Adipocyte (in vitro differentiated cells): ENCODE measurements around the gene USP24.

Experiments used
- DNase-seq: peaks from one replicate; pipeline ENCODE4 v3.0.0-alpha.2; 2015; ENCODE audit warnings: low read depth
- H3K27me3 ChIP-seq: replicated peaks from 2 replicates; pipeline ENCODE4 v1.7.0; 2013; ENCODE audit warnings: mild to moderate bottlenecking, low read length, moderate library complexity; ENCODE audit not compliant: control insufficient read depth, insufficient read depth
- H3K36me3 ChIP-seq: 2 replicates; pipeline ENCODE4 v1.7.0; 2013; ENCODE audit warnings: low read length, mild to moderate bottlenecking, moderate library complexity; ENCODE audit not compliant: control insufficient read depth, insufficient read depth, severe bottlenecking
- H3K4me1 ChIP-seq: 2 replicates; pipeline ENCODE4 v1.7.0; 2013; ENCODE audit warnings: mild to moderate bottlenecking, low read length, moderate library complexity; ENCODE audit not compliant: control insufficient read depth, insufficient read depth
- H3K4me3 ChIP-seq: 2 replicates; pipeline ENCODE4 v1.7.0; 2013; ENCODE audit warnings: mild to moderate bottlenecking, low read length, moderate library complexity
- H3K9ac ChIP-seq: 2 replicates; pipeline ENCODE4 v1.7.0; 2013; ENCODE audit warnings: mild to moderate bottlenecking, low read length, moderate library complexity
- H3K9me3 ChIP-seq: 2 replicates; pipeline ENCODE4 v1.7.0; 2013; ENCODE audit warnings: mild to moderate bottlenecking, low read length, moderate library complexity; ENCODE audit not compliant: control insufficient read depth

Gene USP24

DNA sequence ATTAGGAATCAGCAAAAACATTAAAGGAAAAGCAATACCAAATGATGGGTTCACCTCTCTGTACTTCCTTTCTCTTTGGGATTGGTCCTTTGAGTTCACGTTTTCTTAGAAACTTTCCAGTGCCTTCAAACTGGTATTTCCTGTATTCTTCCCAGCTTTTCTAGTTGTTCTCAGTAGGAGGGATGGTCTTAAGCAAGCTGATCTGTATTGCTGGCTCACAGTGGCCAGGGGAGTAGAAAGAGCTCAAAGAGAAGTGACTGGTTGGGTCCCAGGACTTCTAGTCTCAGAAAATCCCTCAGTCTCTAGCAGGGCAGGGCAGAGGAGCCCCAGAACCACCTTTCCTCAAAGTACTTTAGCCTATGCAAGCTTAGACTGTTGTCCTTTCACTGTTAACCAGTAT, 10.1 kb upstream of the USP24 start:
- no peaks in the 10 kb centered on the region for H3K4me1 ChIP-seq
- peaks cover 4% of the 10 kb centered on the region for H3K27me3 ChIP-seq
- no peak for DNase-seq
- no peak overlapping the region for H3K9ac ChIP-seq
- no peak overlapping the region for H3K4me3 ChIP-seq
- no peaks in the 10 kb centered on the region for H3K36me3 ChIP-seq
- peaks cover 5% of the 10 kb centered on the region for H3K9me3 ChIP-seq

DNA sequence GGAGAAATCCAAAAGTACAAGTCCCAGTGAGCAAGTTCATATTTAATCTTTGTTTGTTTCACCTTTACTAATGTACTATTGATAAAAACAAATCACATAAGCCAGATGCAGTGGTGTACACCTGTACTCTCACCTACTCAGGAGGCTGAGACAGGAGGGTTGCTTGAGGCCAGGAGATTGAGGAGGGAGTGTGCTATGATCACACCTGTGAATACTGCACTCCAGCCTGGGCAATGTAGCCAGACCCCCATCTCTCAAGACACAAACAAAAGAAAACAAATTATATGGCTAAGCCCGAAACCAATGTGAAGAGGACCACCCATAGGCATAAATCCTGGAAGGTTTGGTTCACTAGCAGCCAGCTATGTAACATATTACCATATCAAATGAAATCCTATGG, 9.6 kb upstream of the USP24 start:
- no peak overlapping the region for H3K9ac ChIP-seq
- no peaks in the 10 kb centered on the region for H3K36me3 ChIP-seq
- peaks cover 5% of the 10 kb centered on the region for H3K9me3 ChIP-seq
- DNase-seq: no peak
- H3K4me1 ChIP-seq: no peaks in the 10 kb centered on the region
- H3K4me3 ChIP-seq: no peak overlapping the region
- H3K27me3 ChIP-seq: peaks cover 4% of the 10 kb centered on the region

DNA sequence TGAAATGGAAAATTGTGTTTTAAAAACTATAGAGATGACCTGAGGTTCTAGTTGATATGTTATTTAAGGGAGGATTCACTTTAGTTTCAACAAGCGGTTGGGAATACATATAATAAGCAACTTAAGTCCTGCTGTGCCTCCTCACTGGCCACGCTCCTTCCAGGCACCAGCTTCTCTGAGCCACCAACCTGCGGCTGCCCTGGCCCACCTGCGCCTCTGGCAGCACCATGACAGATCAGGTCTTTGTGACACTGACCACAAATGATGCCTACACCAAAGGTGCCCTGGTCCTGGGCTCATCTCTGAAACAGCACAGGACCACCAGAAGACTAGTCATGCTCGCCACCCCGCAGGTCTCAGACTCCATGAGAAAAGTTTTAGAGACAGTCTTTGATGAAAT, 7.0 kb upstream of the USP24 start:
- DNase-seq: no peak
- Histone ChIP-seq H3K9me3 (no peaks in the 10 kb centered on the region), H3K4me1 (peaks cover 2% of the 10 kb centered on the region)

DNA sequence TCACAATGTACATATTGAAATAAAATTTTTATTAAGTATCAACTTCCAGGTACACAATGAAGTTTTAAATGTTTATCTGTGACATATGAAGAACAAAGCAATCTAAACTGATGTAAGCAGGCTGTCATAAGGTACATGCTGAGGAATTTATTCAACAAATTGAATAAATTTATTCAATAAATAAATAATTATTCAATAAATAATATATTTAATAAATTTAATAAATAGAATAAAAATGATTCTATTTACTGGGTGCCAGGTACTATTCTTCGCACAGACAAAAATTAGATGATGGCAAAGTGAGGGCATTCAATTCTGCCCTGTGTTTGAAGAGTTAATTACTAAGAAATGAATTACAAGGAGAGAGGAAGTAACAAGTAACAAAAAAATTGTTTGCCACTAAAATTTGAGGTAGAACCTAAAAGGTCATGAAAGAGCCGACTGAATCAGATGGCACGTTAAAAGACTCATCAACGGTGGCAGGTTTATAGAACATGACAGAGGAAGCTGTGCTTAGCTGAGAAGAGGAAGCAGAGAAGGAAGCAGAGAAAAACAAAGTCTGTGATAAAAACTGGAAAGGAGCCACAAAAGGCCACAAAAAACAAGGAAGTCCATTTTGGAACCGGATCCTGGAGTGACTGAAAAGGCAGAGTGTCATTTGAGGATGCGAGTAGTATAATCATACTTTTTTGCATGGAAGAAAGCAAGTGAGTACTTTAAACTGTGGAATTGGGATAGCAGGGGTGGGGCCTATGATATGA, 2.2 kb upstream of the USP24 start:
- Histone ChIP-seq H3K27me3 (no peaks in the 10 kb centered on the region), H3K4me3 (no peak overlapping the region), H3K36me3 (no peaks in the 10 kb centered on the region), H3K4me1 (peaks cover 13% of the 10 kb centered on the region), H3K9me3 (no peaks in the 10 kb centered on the region), H3K9ac (no peak overlapping the region)
- DNase-seq: no peak

More for the DNA sequence above, 7.0 kb upstream of the USP24 start:
- Histone ChIP-seq H3K4me3 (no peak overlapping the region), H3K9ac (no peak overlapping the region), H3K27me3 (peaks cover 4% of the 10 kb centered on the region), H3K36me3 (no peaks in the 10 kb centered on the region)

DNA sequence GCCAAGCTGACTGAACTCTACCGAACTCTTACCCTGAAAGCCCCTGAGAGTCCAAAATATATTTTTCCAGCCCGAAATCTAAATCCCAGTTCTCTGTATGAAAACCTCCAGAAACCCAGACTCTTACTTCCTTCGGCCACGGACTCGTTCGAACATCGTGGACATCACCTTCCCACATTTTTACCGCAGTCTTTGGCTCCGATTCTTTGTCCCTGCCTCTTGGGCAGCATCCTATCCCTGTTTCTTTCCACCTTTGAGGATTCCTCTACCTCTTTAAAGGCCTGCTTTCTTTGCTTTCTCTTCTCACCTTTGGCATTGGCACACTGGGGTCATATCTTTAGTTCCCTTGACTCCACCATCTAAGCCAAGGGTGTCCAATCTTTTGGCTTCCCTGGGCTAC, 932 bp upstream of the USP24 start:
- H3K4me3 ChIP-seq: peak overlapping the region; percentile 99
- no peaks in the 10 kb centered on the region for H3K36me3 ChIP-seq
- H3K9ac ChIP-seq: peak overlapping the region; percentile 98
- peaks cover 26% of the 10 kb centered on the region for H3K4me1 ChIP-seq
- no peaks in the 10 kb centered on the region for H3K27me3 ChIP-seq
- DNase-seq: no peak
- H3K9me3 ChIP-seq: no peaks in the 10 kb centered on the region

DNA sequence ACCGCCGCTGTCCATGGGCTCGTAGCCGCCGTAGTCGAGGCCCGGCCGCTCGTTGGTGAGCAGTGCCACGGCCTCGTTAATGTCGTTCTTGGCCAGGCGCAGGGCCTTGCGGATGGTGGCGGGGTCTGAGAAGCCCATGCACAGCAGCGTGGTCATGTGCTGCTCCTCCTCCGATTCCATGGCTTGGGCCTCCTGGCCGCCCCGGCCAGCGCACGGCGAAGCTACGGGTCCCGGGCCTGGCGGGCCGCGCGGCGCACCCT, 300 bp downstream of the USP24 start:
- peak; percentile 67 for DNase-seq
- Histone ChIP-seq H3K4me1 (peaks cover 38% of the 10 kb centered on the region), H3K36me3 (no peaks in the 10 kb centered on the region), H3K9ac (peak overlapping the region; percentile 98), H3K9me3 (no peaks in the 10 kb centered on the region), H3K27me3 (no peaks in the 10 kb centered on the region), H3K4me3 (peak overlapping the region; percentile 99)

DNA sequence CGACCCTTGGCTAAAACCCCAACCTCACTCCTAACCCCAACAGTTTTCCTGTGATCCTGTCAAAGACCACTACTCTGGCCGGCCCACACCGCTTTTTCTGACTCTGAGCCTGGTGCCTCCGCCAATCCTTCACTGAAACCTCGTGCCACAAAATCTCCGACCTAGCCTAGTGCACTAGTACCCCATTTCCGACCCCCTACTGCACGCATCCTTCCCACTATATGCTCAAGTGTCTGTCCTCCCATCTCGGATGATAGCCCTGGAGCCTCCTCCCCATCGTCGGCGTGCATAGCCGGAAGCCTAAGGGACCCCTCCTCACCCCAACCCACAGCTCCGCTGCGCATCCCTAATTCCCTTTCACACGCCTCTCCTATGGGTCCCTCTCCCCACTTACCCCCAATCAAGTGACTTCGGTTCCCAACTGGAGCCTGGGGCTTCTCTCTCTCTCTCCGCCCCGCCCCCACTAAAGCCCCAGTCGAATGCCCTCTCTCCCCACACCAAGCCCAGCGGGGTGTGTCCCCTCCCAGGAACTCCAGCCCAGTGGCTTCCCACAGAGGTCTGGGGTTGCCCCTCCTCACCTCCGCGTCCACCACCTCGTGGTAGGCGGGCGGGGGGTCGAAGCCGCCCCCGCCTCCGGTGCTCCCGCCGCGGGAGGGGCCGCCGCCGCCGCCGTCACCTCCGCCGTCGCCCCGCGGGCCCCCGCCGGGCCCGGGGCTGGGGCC, 791 bp downstream of the USP24 start:
- Histone ChIP-seq H3K9me3 (no peaks in the 10 kb centered on the region), H3K36me3 (no peaks in the 10 kb centered on the region), H3K4me1 (peaks cover 43% of the 10 kb centered on the region), H3K27me3 (no peaks in the 10 kb centered on the region), H3K4me3 (peak overlapping the region; percentile 99), H3K9ac (peak overlapping the region; percentile 98)
- peak; percentile 53 for DNase-seq

DNA sequence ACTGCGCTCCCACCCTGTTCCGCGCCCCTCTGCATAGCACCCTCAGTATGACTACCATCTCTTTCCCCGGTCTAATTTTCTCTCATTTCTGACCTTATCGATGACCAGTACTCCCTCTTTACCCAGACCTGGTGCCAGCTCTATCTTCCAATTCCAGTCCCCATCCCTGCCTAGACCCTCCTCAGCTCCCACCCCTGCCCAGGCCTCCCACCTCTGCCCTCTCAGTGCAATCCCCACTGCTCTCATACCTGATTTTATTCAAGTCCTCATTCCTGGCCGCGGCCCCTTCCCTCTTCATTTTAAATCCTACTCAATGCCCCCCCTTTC, 1.3 kb downstream of the USP24 start:
- peak overlapping the region; percentile 99 for H3K4me3 ChIP-seq
- H3K4me1 ChIP-seq: peaks cover 49% of the 10 kb centered on the region
- H3K36me3 ChIP-seq: no peaks in the 10 kb centered on the region
- H3K27me3 ChIP-seq: no peaks in the 10 kb centered on the region
- no peak for DNase-seq
- peak overlapping the region; percentile 98 for H3K9ac ChIP-seq
- H3K9me3 ChIP-seq: no peaks in the 10 kb centered on the region

DNA sequence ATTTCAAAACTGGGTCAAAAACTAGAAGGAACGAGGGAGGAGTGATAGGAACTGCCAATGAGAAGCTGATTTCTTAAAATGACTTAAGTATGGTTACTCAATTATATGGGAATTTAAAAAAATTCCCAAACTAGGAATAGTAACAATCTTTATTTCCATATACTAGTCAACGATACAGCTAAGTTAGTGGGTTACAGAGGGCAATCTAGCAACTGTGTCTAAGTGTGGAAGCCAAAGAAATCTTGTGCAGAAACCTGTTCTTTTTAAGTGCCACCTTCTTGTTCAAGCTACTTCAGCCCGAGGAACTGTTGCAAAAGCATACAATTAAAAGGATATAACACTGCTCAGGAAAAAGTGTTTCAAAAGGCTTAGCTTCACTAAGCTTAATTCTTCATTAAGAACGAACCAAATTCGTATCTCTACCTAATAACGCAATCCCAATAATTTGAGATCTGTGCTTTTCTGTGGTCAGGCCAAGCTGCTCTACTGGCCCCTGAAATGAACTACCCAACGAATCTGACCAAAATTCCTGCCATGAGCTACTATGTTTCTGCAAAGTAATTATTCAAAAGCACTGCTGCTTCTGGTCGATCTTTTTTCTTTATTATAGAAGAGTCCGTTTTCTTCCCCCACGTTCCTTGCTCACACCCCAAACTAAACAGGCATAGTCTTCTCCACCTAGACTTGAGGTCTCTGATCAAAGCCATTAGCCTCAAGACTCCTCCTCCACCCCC, 1.8 kb downstream of the USP24 start:
- DNase-seq: no peak
- Histone ChIP-seq H3K36me3 (no peaks in the 10 kb centered on the region), H3K4me1 (peaks cover 49% of the 10 kb centered on the region), H3K27me3 (no peaks in the 10 kb centered on the region), H3K9me3 (no peaks in the 10 kb centered on the region), H3K4me3 (peak overlapping the region; percentile 99), H3K9ac (peak overlapping the region; percentile 98)

DNA sequence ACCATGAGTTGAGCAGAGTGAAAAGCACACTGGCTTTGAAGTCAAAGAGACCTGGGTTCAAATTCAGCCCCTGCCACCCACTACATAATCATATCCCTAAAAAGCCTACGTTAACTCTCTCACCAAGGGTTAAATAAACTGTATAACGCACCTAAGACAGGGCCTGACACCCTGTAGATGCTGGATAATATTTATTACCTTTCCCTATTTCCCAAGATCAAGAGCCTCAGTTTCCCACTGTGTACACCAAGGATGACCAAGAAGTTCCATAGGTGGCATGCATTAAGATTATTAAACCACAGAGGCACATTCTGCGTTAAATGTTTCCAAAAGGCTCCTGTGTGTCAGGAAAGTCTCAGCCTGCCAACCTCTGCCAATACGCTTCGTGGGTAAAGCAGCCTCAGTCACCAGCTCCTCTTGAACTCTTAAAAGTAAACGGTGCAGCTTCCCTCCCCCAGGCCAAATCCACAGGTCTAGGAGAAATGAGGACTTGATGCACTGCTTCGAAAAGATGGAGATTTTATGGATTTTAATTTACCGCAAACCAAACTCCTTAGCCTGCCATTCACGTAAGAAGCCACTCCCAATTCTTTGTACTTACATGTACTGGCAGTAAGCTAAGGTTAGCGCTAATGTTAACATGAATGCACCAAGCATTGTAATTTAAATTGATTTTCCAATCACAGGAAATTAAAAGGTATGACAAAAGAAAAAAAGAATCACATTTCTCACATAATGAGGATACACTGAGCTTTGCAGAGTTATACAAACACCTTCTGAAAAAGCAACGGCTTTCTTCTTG, 2.6 kb downstream of the USP24 start:
- no peaks in the 10 kb centered on the region for H3K36me3 ChIP-seq
- DNase-seq: no peak
- no peaks in the 10 kb centered on the region for H3K27me3 ChIP-seq
- H3K4me1 ChIP-seq: peaks cover 54% of the 10 kb centered on the region
- no peaks in the 10 kb centered on the region for H3K9me3 ChIP-seq
- peak overlapping the region; percentile 98 for H3K9ac ChIP-seq
- H3K4me3 ChIP-seq: peak overlapping the region; percentile 99

DNA sequence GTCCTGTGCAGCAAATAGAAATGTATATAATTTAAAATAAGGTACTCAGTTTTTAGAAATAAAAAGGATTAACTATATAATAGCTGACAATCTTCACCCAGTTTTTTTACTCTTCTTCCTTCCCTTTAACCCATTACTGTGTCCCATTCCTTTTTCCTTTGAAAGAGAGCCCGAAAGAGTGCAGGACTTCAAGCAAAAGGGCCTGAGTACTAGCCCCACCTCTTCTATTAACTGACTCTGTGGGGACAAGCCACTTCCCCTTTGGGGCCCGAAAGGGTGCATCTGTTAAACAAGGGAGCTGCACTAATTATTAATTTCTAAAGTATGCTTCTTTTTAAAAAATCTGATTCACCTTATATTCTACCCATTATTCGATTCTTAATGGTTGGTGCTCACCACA, 3.3 kb downstream of the USP24 start:
- H3K27me3 ChIP-seq: no peaks in the 10 kb centered on the region
- no peaks in the 10 kb centered on the region for H3K36me3 ChIP-seq
- no peaks in the 10 kb centered on the region for H3K9me3 ChIP-seq
- peak overlapping the region; percentile 99 for H3K4me3 ChIP-seq
- DNase-seq: no peak
- peaks cover 55% of the 10 kb centered on the region for H3K4me1 ChIP-seq
- peak overlapping the region; percentile 98 for H3K9ac ChIP-seq
